HG02973 (cell line): ENCODE data around the gene CDH16.

Experiments used
- ATAC-seq: cut with Tn5 transposase; IDR thresholded peaks from one replicate; pipeline ENCODE4 v1.9.1; 2021; ENCODE audit warnings: moderate library complexity; ENCODE audit not compliant: unreplicated experiment

Gene CDH16

DNA sequence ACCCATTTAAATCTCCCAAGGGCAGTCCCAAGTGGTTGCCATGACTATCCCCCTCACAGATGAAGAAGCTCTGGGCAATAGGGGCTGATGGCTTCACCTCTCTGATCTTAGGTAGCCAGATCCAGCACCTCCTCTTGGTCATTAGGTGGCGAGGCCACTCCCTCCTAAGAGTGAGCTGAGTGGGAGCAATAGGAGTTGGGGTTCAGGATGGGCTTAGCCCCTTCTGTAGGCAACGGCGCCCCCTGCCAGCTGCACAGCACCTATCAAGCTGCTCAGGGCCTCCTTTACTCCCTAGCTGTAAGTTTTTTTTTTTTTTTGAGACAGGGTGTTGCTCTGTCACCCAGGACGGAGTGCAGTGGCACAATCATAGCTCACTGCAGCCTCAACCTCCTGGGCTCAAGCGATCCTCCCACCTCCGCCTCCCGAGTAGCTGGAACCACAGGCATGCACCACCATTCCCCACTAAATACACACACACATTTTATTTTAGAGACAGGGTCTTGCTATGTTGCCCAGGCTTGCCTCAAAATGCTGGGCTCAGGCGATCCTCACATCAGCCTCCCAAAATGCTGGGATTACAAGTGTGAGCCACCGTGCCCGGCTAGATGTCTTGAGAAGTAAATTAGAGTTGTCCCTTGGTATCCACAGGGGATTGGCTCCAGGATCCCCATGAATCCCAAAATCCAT is 10.2 kb upstream of the CDH16 start:
- no peak for ATAC-seq

DNA sequence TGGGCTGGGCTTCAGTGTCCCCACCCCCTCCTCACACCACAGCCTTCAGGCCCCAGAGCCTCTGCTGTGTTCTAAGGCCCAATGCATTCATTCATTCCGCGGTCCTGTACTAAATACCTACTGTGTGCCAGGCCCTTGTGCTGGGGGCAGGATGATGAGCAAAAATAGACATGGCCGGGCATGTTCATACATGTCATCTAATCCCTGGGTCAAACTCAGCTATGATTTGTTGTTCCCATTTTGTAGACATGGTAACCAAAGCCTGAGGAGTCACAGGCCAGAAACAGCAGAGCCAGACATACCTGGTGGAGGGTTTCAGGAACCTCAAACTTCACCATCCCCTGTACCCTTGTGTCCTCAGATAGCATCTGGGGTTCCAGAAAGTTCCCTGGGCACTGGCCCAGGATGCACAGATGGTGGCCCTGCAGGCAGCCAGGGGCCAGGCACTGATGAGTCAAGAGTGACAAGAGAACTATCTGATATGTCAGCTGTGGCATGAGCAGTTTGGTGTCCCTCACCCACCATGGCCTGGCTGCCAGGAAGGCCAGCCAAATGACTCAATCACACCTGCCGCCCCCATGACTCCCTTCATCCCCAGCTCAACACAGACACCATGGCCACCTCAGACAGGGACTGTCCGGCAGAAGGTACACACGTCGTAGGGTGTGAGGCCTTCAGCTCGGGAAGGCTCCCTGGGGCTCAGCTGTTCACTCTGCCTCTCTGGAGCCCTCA is 9.4 kb upstream of the CDH16 start:
- no peak for ATAC-seq

DNA sequence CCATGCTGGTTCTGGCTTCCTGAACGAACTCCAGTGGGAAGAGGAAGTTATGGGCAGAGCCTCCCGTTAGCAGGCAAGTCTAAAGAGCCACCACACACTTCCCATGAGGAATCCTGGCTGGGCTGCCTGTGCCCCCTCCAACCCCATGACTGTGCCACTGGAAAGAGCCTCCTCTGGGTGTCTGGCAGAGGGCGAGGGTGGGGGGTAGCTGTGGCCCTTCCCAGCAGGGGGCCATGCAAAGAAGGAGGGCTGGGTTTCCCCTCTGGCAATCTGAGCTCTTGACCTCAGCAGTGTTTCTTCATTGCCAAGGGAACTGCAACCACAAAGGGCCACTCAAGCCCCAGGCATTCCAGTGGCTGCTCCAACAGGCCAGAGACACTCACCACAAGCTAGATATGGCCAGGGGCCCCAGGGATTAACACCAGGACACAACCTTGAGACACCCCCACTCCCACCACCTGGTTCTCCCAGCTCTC is 8.3 kb upstream of the CDH16 start:
- no peak for ATAC-seq

DNA sequence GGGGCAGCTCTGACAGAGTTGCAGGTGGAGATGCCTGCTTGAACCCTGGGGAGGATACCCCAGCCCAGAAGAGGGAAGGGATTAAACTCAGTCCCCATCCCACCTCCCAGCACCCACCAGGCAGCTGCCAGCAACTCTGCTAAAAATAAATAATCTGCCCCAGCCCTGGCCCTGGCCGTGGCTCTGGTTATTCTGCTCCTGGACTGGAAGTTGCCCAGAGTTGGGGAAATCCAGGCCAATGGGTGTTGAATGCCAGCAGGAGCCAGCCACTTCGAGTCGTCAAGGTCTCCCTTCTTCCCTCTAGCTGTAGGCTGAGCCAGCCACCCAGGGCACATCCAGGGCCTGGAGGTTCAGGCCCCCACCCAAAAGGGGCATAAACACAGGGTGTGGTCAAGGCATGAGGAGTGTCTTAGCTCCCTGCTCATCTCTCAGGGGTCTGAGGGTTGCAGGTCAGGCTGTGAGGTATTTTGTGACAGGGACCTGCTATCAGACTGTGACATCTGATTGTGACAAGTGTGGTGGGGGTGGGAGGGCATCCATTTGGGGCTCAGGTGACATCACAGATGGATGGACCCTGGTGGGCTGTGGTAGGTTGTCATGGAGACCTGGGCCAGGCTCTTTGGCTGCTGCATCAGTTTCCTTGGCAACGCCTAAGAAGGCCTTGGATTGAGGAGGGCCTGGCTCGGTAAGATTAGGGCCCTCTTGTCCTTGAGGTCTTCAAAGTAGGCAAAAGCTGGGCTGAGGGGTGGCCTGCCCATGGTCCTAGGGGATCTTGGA is 7.7 kb upstream of the CDH16 start:
- ATAC-seq: no peak

DNA sequence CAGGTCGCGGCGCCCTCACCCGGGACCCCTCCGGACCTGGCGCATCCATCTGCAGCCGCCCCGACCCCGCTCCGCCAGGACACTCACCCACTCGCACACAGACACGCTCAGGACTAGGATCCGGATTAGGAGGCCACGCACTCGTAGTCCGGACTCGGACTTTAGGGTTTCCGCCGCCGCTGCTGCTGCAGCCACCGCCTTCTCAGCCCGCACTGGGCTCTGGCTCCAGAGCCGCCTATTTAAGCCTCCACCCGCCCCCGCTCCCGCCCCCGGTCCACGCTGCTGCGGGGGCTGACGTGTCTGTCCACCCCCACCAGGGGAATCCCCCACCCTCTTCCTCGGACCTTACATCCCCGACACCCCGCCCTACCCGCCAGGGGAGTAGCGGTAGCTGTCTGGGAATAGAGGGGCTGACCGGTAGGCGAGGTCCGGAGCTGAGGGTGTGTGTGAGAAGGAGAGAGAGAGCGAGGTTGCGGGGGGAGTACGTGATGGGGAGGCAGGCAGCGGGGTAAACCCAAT is 6.7 kb upstream of the CDH16 start, which contains the start of gene RRAD:
Gene RRAD, minus strand, starts transcription at position 214 of the 519 bp plus-strand sequence. CDS start 356 bp downstream, outside the sequence.
- no peak for ATAC-seq

DNA sequence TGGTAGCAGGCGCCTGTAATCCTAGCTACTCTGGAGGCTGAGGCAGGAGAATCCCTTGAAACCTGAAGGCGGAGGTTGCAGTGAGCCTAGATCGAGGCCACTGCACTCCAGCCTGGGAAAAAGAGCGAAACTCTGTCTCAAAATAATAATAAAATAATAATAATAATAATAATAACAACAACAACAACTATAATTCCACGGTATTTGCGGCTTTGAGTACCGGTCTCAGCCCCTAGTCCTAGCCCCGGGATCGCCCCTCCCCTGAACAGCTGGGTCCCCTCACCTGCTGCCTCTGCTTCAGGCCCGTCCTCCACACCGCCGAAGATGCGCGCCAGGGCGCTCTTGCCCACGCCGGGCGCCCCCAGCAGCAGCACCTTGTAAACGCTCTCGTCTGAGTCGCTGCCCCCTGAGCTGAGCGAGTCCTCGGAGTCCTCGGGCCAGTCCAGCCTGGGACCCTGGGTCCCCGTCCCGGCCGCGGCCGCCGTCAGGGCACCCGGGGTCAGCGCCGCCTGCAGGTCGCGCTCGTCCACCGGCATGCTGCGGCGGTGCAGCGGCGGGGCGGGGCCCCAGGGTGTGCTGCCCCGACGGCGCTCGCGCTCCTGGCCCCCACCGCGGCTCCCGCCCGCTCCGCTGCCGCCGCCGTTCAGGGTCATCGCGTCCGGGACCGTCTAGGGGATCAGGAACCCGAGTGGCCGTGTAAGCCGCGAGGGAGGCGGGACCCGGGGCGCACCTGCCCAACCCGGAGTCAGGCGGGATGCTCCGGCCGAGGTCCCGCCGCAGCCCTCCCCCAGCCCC is 6.0 kb upstream of the CDH16 start:
- ATAC-seq: no peak

DNA sequence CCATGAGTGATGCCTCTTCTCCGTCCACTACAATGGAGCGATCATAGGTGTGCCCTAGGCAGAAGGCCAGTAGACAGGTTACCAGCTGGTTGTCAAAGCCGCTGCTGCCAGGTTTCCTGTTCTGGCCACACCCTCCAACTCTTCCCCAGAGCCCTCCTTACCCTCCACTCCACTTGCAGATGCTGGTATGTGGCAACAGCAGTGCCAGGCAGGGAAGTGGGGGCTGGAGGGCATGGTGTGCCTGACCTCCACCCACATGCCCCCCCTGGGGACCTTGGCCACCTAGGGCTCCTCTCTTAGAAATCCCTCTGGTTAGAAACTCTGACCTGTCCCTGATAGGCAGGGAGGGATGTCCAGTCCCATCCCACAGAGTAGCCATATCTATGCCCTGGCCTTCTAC is 5.2 kb upstream of the CDH16 start:
- no peak for ATAC-seq

DNA sequence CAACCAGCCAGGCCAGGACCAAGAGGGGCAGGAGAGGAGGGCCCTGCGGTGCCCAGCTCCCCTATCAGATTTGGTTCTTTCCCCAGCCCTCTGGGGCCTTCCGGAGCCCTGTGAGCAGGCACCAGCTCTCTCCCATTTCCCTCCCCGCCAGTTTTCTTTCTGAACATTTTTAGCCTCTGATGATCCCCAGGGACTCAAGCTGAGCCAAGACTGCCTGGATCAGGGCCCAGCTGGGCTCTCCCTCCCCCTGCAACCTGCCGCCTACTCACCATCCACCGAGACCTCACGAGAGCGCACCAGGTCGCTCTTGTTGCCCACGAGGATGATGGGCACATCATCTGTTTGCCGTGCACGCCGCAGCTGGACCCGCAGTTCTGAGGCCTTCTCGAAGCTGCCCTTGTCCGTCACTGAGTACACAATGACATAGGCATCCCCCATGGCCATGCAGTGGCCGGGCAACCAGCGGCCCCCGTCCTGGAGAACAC is 4.6 kb upstream of the CDH16 start:
- ATAC-seq: no peak

DNA sequence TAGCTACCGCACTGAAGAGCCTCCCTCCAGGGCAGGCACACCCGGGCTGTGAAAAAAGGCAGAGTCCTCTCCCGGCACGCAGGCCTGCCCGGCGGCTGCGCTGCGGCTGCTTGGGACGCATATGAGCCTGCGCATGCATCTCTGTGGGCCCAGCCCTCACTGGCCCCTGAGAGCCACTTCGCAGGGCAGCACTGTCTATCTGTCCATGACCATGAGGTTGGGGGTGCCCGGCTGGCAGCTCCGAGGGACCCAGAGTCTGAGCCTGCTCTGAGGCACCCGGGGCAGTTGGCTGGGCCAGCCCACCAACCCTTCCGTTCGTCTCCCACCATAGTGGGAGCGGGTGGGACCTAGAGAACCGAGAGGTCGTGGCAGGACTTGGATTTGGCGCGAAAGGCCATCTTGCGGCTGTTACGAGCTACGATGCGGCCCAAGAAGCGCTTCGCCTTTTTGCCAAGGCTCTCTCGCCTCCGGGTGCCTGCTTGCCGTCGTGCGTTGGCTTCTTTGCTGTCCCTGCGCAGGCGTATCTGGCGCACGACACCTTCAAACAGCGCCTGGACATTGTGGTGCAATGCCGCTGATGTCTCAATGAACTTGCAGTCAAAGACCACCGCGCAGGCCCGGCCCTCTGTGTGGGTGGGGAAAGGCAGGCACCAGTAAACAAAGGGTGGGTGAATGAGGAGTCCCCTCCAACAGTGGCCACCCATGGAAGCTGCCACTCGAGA is 3.2 kb upstream of the CDH16 start:
- no peak for ATAC-seq

DNA sequence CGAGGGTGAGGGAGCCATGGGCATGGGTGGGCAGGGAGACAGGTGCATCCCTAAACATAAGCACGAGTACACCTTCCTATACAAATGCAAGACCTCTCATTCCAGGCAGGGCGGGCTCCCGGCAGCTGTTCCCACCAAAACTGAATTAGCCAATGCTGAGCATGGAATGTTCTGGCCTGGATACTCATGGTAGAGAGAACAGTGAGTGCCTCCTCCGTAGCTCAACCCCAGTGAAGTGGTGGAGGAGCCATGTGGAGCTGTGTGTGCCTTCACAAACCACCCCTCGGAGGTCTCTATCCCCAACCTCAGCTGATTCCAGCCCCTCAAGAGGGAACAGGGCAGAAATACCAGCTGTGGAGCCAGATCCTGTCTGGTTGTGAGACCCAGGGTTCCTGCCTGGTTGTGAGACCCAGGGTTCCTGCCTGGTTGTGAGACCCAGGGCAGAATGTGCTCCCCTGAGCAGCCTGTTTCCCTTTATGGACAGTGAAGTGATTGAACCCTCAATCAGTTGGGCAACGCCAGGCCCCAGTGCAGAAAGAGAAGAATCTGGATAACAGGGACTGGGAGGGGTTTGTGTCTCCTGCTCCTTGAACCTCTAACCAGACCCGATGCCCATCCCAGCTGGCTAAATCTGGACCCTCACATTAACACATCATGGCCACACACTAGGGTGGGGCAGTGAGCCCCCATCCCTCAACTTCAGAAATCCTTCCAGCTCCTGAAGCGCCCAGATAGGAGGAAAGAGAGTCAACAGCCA is 2.4 kb upstream of the CDH16 start:
- ATAC-seq: no peak

DNA sequence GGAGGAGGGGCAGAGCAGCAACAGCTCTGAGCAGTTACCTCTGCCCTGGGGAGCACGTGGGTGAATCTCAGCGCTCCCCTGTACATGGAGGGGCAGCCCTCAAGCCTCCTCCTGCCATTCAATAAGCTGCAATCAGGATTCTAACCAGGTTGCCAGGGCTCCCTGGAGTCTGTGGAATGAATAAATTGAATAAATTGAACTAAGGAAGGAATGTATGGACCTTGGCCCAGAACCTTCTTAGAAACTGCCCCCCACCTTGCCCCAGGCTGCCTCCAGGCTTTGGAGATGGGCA is 1.6 kb upstream of the CDH16 start:
- no peak for ATAC-seq

DNA sequence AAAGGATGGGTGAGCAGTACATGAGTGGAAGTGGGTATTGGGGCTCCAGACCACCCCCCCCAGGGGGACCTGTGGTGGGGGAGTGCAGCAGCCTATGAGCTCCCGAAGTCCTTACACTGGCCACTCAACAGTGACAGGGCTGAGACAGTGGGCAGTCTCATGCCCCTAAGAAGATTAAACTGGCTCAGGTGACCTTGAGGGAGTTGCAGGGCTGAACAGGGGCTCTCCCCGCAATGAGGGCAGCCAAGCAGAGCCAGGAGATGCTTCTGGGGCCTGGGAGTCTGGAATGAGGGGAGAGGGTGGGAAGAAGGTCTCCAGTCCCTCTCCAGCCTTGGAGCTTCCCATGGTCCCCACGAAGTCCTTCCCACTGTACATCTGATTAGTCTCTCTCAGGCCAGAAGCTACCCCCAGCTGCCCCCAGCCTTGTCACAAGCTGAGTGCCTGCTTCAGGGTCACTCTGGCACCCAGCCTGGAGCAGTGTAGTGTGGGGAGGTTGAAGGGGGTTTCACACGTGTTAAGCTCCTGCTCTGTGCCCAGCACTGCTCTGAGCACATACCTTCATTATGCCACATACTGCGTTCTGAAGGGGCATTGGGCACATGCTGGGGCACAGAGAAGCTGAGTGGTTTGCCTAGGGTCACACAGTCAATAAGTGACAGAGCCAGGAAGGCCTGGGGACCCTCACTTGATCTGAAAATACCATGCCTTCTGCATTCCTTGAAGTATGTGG is 1.0 kb upstream of the CDH16 start:
- no peak for ATAC-seq

DNA sequence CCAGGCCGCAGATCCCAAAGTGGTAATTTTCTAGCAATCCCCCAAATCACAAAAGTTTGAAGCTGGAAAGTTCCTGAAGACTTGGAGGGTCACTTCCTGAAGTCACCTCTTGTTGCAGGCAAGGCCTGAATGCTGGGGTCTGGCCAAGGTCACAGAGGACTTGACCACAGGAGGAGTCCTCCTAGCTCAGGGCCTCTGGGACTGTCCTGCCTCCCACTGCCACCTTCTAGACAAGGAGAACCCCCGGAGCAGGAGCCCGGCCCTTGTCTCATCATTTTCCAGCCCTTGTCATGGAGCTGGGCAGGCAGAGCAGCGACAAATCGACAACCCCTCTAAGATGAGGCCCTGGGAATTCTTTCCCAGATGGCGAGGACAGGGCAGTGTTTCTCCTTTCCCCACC is 330 bp downstream of the CDH16 start:
- ATAC-seq: no peak

DNA sequence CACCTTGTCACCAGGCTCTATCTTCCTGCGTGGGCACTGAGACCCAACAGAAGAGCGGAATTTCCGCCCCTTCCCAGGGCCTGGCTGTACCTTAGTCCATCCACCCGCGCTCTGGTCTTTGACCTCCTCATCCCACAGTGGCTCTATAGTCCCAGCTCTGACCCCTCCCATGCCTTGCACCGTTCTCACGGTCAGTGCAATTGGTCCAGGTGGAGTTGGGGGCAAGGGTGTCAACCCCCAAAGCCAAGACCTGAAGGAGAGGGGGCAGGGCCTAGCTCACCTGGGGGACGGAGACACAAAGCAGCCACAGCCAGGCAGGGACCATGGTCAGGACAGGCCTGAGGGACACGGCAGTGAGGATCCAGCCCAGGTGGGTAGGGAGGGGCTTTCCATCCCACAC is 944 bp downstream of the CDH16 start:
- no peak for ATAC-seq

DNA sequence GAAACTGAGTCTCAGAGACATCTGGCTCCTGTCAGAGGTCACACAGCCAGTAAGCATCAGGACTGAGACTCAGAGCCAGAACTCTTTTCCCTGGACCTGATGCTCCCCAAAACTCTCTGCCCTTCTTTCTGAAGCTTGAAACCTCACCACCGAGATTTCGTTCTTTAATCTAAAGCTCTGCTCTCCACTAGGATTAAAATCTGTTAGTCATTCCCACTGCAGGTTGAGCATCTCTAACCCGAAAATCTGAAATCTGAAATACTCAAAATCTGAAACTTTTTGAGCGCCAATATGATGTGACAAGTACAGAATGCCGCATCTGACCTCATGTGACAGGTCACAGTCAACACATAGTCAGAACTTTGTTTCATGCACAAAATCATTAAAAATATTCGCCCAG is 2.2 kb downstream of the CDH16 start:
- ATAC-seq: no peak

DNA sequence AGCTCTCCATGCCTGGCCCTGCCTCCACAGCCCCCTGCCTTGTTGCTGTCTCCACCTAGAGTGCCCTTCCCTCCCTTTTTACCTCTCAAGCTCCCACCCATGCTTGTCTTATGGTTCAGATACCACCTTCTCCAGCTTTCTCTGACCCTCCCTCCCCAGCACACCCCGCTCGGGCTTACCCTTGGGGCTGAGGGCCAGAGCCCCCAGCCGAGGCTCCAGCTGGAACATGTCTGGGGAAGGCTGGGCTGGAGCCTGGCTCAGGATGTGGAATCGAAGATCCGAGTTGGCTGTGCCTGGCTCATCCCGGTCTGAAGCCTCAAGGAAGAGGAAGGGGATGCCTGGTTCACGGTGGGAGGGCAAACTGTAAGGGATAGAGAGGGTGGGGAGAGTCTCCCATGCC is 3.6 kb downstream of the CDH16 start:
- ATAC-seq: no peak

DNA sequence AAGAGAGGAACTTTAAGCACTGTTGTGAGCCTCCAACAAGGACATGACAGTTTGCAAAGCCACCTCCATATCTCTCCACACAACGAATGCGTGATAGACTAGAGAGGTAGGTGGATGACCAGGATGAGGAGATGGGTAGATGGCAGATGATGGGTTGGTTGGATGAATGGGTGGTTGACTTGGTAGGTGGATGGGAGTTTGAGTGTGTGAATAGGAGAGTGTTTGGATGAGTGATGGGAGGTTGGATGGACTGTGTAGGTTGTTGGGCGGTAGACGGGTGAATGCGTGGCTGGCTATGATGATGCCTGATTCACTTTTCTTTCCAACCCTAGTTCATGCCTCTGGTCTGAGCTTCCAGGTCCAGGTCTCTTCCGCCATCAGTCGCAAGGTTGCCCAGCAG is 4.1 kb downstream of the CDH16 start:
- ATAC-seq: no peak

DNA sequence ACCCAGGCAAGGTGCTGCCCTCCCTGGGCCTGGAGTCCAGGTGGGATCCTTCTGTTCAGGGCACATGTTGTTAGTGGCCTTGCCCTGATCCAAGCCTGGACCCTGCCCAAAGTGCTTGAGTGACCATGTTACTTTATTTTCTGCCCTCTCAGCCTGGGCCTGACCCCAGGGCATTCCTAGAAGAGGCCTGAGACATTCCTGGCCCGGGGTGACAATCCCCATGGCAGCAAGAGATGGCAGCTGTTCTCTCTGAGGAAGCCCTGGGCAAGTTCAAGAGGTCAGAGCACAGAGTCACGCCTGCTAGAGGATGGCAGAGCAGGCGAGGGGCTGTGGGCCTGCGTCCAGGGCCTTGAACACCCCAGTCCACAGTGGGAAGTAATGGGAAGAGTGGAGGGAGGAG is 5.0 kb downstream of the CDH16 start:
- ATAC-seq: no peak

DNA sequence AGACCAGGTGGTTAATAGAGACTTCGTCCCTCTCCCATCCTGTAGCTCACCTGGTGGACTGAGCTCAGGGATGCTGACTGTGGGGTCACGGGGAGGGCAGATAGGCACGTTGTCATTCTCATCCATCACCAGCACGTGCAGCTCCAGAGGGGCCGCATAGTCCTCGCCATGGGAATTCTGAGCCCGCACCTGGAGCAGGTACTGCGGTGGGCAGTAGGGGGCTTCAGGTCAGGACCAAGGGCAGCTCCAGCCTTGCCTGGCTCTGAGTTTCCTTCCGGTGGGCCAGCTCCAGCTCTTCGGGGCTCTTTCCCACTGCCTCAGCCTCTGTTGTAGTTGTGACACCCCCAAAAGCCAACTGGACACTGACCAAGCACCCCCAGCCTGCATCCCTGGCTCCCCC is 5.6 kb downstream of the CDH16 start:
- ATAC-seq: no peak
